ENCODE results near the gene JAKMIP1. TPM values are rescaled to one million over a fixed set of nuclear protein-coding genes. Genes with fewer than 3 reads are reported as not detected.

Gene JAKMIP1
- total and polyA plus RNA-seq, 2 donors (not counting 1 experiment from before 2014, with no cell fraction given) = 0.49 to 1.0 TPM

DNA sequence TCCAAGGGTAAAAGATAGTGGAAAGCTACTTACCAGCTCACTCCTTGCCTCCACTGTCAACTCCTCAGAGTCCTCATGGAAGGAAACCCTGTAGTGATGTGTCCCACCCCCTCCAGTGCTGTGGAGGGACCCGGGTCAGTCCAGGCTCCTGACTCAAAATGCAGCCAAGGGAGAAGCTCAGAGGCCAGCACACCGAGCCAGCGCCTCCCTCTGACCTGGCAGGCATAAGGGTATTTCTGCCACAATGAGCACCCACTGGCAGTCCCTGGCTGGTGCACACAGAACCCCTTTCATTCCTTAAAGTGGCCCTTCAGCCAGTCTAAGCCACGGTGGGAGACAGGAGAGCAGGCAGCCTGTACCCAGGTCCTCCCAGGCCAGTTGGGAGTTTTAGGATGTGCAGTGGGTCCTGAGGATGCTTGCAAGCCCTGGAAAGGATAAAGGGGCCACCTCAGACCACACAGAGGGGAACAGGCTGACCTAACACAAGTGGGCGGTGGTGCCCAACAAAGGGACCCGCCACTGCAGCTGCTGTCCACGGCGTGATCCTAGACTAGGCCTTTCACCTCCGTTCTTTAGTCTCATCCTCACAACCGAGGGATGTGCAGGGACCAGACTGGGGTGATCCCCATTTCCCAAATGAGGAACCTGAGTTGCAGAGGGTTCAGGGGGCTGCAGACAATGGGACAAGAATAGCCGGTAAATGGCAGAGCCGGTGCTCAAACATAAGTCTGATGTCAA is 5.7 kb downstream of the JAKMIP1 start:
- 87% methylated on average over 10 of the region's 12 CpGs for whole genome bisulfite sequencing (ENCODE audit: insufficient coverage)
- H3K9me3 Mint-ChIP-seq (ENCODE audit: insufficient read depth) = no peaks in the 10 kb centered on the region

GRCh38 chr4:6193399-6193798 is 7.0 kb downstream of the JAKMIP1 start:
- no peak for DNase-seq
- ChIA-PET POLR2A (no interaction called here), CTCF (no interaction called here)
- intact Hi-C loops (cut with micrococcal nuclease) = no loop called here
- ATAC-seq (ENCODE audit: low read depth) = no peak
- H3K27ac Mint-ChIP-seq = no peak overlapping the region
- H3K4me2 ChIP-seq (replicated peaks; ENCODE audit: low read depth, low read length, poor library complexity, severe bottlenecking) = no peak overlapping the region
- WGBS (ENCODE audit: insufficient coverage) = 90% methylated on average over 11 of the region's 11 CpGs
- H3K27me3 Mint-ChIP-seq = peaks cover 21% of the 10 kb centered on the region
- no peak overlapping the region for H3K4me3 Mint-ChIP-seq
- H3K36me3 ChIP-seq (replicated peaks in 1 of 2; ENCODE audit: control extremely low read depth in 1 of 2, control insufficient read depth in 1 of 2, extremely low read depth in 1 of 2, insufficient read depth in 2 of 2, low read length in 1 of 2) = no peaks in the 10 kb centered on the region
- H3K4me1 ChIP-seq (ENCODE audit: control insufficient read depth in 2 of 2, insufficient read depth in 2 of 2, low read length in 2 of 2) = peaks cover 2 to 5% of the 10 kb centered on the region in 2 donors
- peaks cover 0 to 5% (median 0%) of the 10 kb centered on the region in 3 donors for H3K9me3 ChIP-seq (ENCODE audit: control extremely low read depth in 1 of 3, control insufficient read depth in 2 of 3, insufficient read depth in 1 of 3, low read length in 2 of 3)
- H4K20me1 ChIP-seq (ENCODE audit: control insufficient read depth, insufficient read depth, low read length, poor library complexity, severe bottlenecking) = no peaks in the 10 kb centered on the region
- no peak overlapping the region for H3K4me3 ChIP-seq (ENCODE audit: control extremely low read depth in 1 of 5, extremely low read depth in 1 of 5, insufficient read depth in 1 of 5, low read depth in 2 of 5, low read length in 4 of 5)
- H3K9ac ChIP-seq (ENCODE audit: low read length) = no peak overlapping the region
- no peak overlapping the region for H3K27ac ChIP-seq (ENCODE audit: low read length in 2 of 2)
- H3K79me2 ChIP-seq (ENCODE audit: control insufficient read depth, insufficient read depth, low read length) = no peaks in the 10 kb centered on the region
- peaks cover 6% of the 10 kb centered on the region for H3K4me1 Mint-ChIP-seq
- H3K9me3 Mint-ChIP-seq (ENCODE audit: insufficient read depth) = no peaks in the 10 kb centered on the region
- peaks cover 0 to 25% (median 10%) of the 10 kb centered on the region in 4 experiments for H3K27me3 ChIP-seq (replicated peaks in 1 of 4; ENCODE audit: control extremely low read depth in 1 of 4, control insufficient read depth in 3 of 4, insufficient read depth in 4 of 4, low read length in 3 of 4)
- no peak overlapping the region for H2AFZ ChIP-seq (ENCODE audit: insufficient read depth, low read depth, low read length, poor library complexity, severe bottlenecking)
- TF ChIP-seq, protein P1, sequence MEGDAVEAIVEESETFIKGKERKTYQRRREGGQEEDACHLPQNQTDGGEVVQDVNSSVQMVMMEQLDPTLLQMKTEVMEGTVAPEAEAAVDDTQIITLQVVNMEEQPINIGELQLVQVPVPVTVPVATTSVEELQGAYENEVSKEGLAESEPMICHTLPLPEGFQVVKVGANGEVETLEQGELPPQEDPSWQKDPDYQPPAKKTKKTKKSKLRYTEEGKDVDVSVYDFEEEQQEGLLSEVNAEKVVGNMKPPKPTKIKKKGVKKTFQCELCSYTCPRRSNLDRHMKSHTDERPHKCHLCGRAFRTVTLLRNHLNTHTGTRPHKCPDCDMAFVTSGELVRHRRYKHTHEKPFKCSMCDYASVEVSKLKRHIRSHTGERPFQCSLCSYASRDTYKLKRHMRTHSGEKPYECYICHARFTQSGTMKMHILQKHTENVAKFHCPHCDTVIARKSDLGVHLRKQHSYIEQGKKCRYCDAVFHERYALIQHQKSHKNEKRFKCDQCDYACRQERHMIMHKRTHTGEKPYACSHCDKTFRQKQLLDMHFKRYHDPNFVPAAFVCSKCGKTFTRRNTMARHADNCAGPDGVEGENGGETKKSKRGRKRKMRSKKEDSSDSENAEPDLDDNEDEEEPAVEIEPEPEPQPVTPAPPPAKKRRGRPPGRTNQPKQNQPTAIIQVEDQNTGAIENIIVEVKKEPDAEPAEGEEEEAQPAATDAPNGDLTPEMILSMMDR (IDR thresholded peaks at IDR 0.05) = no peak
- TF ChIP-seq EZH2 (IDR thresholded peaks at IDR 0.05; ENCODE audit: borderline replicate concordance, insufficient read depth, low read depth, low read length, poor library complexity, severe bottlenecking) = no peak

More for the DNA sequence above, 5.7 kb downstream of the JAKMIP1 start:
- CTCF ChIA-PET = no interaction called here
- H2AFZ ChIP-seq (ENCODE audit: insufficient read depth, low read depth, low read length, poor library complexity, severe bottlenecking) = no peak overlapping the region
- no peak overlapping the region for H3K4me3 ChIP-seq (ENCODE audit: control extremely low read depth in 1 of 5, extremely low read depth in 1 of 5, insufficient read depth in 1 of 5, low read depth in 2 of 5, low read length in 4 of 5)
- DNase-seq = no peak
- H3K36me3 ChIP-seq (replicated peaks in 1 of 2; ENCODE audit: control extremely low read depth in 1 of 2, control insufficient read depth in 1 of 2, extremely low read depth in 1 of 2, insufficient read depth in 2 of 2, low read length in 1 of 2) = no peaks in the 10 kb centered on the region
- no peak overlapping the region for H3K27ac ChIP-seq (ENCODE audit: low read length in 2 of 2)
- H3K27me3 ChIP-seq (replicated peaks in 1 of 4; ENCODE audit: control extremely low read depth in 1 of 4, control insufficient read depth in 3 of 4, insufficient read depth in 4 of 4, low read length in 3 of 4) = peaks cover 0 to 35% (median 16%) of the 10 kb centered on the region in 4 experiments
- H3K79me2 ChIP-seq (ENCODE audit: control insufficient read depth, insufficient read depth, low read length) = no peaks in the 10 kb centered on the region
- H3K4me2 ChIP-seq (replicated peaks; ENCODE audit: low read depth, low read length, poor library complexity, severe bottlenecking) = no peak overlapping the region
- POLR2A ChIA-PET = no interaction called here
- peaks cover 12 to 16% of the 10 kb centered on the region in 2 donors for H3K4me1 ChIP-seq (ENCODE audit: control insufficient read depth in 2 of 2, insufficient read depth in 2 of 2, low read length in 2 of 2)
- Mint-ChIP-seq H3K27me3 (peaks cover 28% of the 10 kb centered on the region), H3K27ac (no peak overlapping the region), H3K4me1 (peaks cover 14% of the 10 kb centered on the region), H3K4me3 (no peak overlapping the region)
- no peak for TF ChIP-seq EZH2 (IDR thresholded peaks at IDR 0.05; ENCODE audit: borderline replicate concordance, insufficient read depth, low read depth, low read length, poor library complexity, severe bottlenecking)
- TF ChIP-seq, protein P1 (IDR thresholded peaks at IDR 0.05) = no peak
- H3K9me3 ChIP-seq (ENCODE audit: control extremely low read depth in 1 of 3, control insufficient read depth in 2 of 3, insufficient read depth in 1 of 3, low read length in 2 of 3) = peaks cover 0 to 10% (median 0%) of the 10 kb centered on the region in 3 donors
- intact Hi-C loops (cut with micrococcal nuclease) = no loop called here
- H4K20me1 ChIP-seq (ENCODE audit: control insufficient read depth, insufficient read depth, low read length, poor library complexity, severe bottlenecking) = no peaks in the 10 kb centered on the region
- ATAC-seq (ENCODE audit: low read depth) = no peak
- no peak overlapping the region for H3K9ac ChIP-seq (ENCODE audit: low read length)
